ENCODE results near the gene GNG8. TPM values are rescaled to one million over a fixed set of nuclear protein-coding genes. Genes with fewer than 3 reads are reported as not detected.
A peak's percentile ranks its signal among the peaks of the same experiment; 100 is the strongest.

The GNG8 gene
- total RNA-seq, 1 donor from 2014 or later = not detected

- H3K9me3 ChIP-seq = no peaks in the 10 kb centered on the region
- ATAC-seq (no peak), DNase-seq (no peak)
- H3K27ac ChIP-seq = no peak overlapping the region
- no peaks in the 10 kb centered on the region for H3K4me1 ChIP-seq
- no peaks in the 10 kb centered on the region for H3K36me3 ChIP-seq
- peaks cover 43% of the 10 kb centered on the region for H3K27me3 ChIP-seq (ENCODE audit: low read depth)
- TF ChIP-seq, protein P1, sequence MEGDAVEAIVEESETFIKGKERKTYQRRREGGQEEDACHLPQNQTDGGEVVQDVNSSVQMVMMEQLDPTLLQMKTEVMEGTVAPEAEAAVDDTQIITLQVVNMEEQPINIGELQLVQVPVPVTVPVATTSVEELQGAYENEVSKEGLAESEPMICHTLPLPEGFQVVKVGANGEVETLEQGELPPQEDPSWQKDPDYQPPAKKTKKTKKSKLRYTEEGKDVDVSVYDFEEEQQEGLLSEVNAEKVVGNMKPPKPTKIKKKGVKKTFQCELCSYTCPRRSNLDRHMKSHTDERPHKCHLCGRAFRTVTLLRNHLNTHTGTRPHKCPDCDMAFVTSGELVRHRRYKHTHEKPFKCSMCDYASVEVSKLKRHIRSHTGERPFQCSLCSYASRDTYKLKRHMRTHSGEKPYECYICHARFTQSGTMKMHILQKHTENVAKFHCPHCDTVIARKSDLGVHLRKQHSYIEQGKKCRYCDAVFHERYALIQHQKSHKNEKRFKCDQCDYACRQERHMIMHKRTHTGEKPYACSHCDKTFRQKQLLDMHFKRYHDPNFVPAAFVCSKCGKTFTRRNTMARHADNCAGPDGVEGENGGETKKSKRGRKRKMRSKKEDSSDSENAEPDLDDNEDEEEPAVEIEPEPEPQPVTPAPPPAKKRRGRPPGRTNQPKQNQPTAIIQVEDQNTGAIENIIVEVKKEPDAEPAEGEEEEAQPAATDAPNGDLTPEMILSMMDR (IDR thresholded peaks at IDR 0.05) = no peak
- H3K4me3 ChIP-seq = no peak overlapping the region
- intact Hi-C loops (cut with DNase I) = no loop called here
These were observed 13.3 kb upstream of the GNG8 start for GRCh38 chr19:46648961-46649960.

DNA sequence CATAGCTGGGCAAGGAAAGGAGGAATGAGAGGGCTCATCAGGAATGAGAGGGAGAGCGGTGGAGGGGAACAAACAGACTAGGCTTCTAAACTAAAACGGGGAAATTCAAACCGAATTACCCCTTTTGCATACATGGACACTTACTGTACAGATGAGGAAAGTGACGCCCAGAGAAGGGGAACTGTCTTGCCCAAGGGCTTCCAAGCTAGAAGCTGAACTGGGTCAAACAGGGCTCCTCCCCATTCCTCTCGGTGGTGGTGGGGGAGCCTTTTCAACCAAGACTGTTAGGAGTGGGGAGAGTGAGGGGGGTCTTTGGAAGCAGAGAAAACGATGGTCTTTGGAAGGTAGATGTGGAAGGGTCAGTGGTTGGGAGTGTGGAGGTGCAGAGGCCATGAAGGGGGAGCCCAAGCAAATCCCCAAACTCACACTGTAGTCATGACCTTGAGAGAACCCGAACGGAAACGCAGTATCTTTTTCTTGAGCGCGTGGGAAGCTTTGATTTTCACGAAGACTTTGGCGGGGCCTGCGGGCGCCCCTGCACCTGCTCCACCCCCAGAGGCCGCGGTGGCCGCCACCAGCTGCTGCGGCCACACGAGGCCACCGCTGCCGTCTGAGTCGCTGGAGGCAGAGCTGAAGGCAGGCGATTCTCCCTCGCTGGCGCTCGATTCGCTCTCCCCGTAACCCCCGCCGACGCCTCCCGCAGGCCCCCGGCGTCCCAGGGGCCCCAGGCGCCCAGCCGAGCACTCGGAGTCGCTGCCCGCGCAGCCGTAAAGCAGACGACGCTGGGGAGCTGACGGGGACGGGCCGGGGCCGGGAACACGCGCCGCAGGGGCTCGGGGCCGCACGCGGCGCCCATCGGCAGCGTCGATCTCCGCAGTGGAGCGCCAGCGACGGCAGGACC is 12.3 kb upstream of the GNG8 start:
- H3K4me3 ChIP-seq = no peak overlapping the region
- DNase-seq (no peak), ATAC-seq (peak; percentile 40 to 64)
- no peak overlapping the region for H3K27ac ChIP-seq
- no peaks in the 10 kb centered on the region for H3K36me3 ChIP-seq
- H3K4me1 ChIP-seq = no peaks in the 10 kb centered on the region
- H3K27me3 ChIP-seq (ENCODE audit: low read depth) = peaks cover 37% of the 10 kb centered on the region
- TF ChIP-seq, protein P1 (IDR thresholded peaks at IDR 0.05) = no peak
- H3K9me3 ChIP-seq = no peaks in the 10 kb centered on the region
- intact Hi-C loops (cut with DNase I) = no loop called here

- H3K27me3 ChIP-seq (ENCODE audit: low read depth) = peaks cover 30% of the 10 kb centered on the region
- H3K4me1 ChIP-seq = no peaks in the 10 kb centered on the region
- no peak for DNase-seq
- no peak overlapping the region for H3K4me3 ChIP-seq
- H3K9me3 ChIP-seq = no peaks in the 10 kb centered on the region
- no peak for ATAC-seq
- TF ChIP-seq, protein P1 (IDR thresholded peaks at IDR 0.05) = no peak
- H3K36me3 ChIP-seq = no peaks in the 10 kb centered on the region
- intact Hi-C loops (cut with DNase I) = no loop called here
- no peak overlapping the region for H3K27ac ChIP-seq
These were observed 10.4 kb upstream of the GNG8 start for GRCh38 chr19:46646402-46646801.

- Histone ChIP-seq H3K4me1 (peaks cover 4% of the 10 kb centered on the region), H3K36me3 (no peaks in the 10 kb centered on the region), H3K9me3 (no peaks in the 10 kb centered on the region), H3K27ac (no peak overlapping the region), H3K27me3 (ENCODE audit: low read depth) (peaks cover 39% of the 10 kb centered on the region), H3K4me3 (no peak overlapping the region)
- intact Hi-C loops (cut with DNase I) = no loop called here
- TF ChIP-seq, protein P1 (IDR thresholded peaks at IDR 0.05) = no peak
- no peak for DNase-seq
- no peak for ATAC-seq
These were observed 8.7 kb upstream of the GNG8 start for GRCh38 chr19:46644720-46645119.

GRCh38 chr19:46640656-46641055 is 4.7 kb upstream of the GNG8 start:
- Histone ChIP-seq H3K4me1 (peaks cover 22% of the 10 kb centered on the region), H3K27ac (no peak overlapping the region), H3K9me3 (no peaks in the 10 kb centered on the region), H3K36me3 (no peaks in the 10 kb centered on the region), H3K27me3 (ENCODE audit: low read depth) (peaks cover 25% of the 10 kb centered on the region), H3K4me3 (no peak overlapping the region)
- ATAC-seq (no peak), DNase-seq (no peak)
- intact Hi-C loops (cut with DNase I) = no loop called here
- TF ChIP-seq, protein P1 (IDR thresholded peaks at IDR 0.05) = no peak
